AG09309 (cell line): ENCODE measurements around the gene NDUFA5.

Source experiments
- DNase-seq: peaks from one replicate; pipeline ENCODE4 v3.0.0-alpha.2; 2010; ENCODE audit warnings: low read depth
- H3K4me3 ChIP-seq: 2 replicates; pipeline ENCODE4 v1.5.1; 2011; ENCODE audit warnings: mild to moderate bottlenecking, low read depth, low read length, moderate library complexity; ENCODE audit not compliant: control insufficient read depth
- TF ChIP-seq, protein P1 (sequence below): IDR thresholded peaks from 2 replicates; pipeline ENCODE4 v1.5.1; 2011; ENCODE audit warnings: mild to moderate bottlenecking, low read depth, low read length, inconsistent platforms; ENCODE audit not compliant: insufficient read depth, control insufficient read depth; ENCODE audit errors: missing control alignments

Gene NDUFA5

DNA sequence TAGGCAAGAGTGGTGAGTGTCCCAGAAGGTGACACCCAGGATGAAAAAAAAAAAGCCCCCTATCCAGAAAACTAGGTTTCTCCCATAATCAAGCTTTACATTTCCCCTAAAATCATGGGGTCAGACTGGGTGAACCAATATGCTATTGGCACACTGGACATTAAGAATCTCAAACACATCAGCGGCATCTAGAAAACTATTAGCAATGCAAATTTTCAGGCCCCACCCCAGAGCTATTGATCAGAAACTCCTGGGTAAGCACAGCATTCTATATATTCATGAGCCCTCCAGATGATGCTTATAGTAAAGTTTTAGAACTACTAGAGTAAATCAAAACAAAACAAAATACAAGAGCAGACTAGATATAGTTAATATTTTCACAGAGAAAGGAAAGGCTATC lies 59.6 kb downstream of the NDUFA5 start:
- no peak overlapping the region for H3K4me3 ChIP-seq
- TF ChIP-seq, protein P1, sequence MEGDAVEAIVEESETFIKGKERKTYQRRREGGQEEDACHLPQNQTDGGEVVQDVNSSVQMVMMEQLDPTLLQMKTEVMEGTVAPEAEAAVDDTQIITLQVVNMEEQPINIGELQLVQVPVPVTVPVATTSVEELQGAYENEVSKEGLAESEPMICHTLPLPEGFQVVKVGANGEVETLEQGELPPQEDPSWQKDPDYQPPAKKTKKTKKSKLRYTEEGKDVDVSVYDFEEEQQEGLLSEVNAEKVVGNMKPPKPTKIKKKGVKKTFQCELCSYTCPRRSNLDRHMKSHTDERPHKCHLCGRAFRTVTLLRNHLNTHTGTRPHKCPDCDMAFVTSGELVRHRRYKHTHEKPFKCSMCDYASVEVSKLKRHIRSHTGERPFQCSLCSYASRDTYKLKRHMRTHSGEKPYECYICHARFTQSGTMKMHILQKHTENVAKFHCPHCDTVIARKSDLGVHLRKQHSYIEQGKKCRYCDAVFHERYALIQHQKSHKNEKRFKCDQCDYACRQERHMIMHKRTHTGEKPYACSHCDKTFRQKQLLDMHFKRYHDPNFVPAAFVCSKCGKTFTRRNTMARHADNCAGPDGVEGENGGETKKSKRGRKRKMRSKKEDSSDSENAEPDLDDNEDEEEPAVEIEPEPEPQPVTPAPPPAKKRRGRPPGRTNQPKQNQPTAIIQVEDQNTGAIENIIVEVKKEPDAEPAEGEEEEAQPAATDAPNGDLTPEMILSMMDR: no peak

DNA sequence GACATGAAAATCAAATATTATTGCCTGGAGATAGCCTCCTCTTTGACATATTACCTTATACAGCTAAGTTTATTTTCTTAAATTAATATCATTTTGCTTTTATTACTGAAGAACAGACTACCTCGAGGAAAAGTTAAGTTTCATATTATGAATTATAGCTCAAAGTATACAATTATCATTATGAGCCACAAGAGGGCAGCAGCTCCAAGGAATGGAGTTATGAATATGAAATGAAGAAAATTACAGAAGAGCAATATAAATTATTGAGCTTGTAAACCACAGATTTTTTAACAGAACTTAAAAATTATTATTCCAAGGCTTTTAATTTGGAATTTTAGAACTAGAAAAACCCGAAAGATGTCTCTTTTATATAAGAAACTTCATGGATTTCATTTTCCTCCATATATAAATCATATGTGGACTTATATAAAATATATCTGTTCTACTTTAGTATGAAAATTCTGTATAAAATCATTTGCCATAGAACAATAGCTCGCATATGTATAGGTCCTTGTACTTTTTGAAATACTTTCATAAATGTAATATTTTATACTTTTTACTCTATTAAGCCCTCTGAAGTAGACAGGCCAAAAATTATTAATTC lies 63.3 kb downstream of the NDUFA5 start:
- DNase-seq: no peak
- TF ChIP-seq, protein P1: peak; percentile 64
- no peak overlapping the region for H3K4me3 ChIP-seq

More for the DNA sequence above, 59.6 kb downstream of the NDUFA5 start:
- no peak for DNase-seq

DNA sequence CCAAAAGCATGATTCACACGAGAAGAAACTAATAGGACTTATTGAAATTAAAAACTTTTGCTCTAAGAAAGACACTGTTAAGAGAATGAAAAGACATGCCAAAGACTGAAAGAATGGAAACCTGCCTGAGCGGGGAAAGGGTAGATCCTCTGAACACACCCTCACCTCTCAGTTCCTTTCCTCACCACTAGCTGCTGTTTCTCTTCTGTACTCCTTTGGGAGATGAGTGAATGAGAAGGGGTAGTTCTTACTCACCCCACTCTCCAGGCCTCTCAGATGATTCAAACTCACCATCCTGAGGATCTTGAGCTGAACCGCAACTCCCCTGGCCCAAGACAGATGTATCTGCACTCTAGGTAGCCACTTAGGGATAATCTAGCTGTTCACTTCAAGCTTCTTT lies 65.1 kb downstream of the NDUFA5 start:
- no peak for DNase-seq

More for the DNA sequence above, 65.1 kb downstream of the NDUFA5 start:
- TF ChIP-seq, protein P1: no peak
- no peak overlapping the region for H3K4me3 ChIP-seq
